ENCODE measurements around the gene MCUB. TPM values are rescaled to one million over a fixed set of nuclear protein-coding genes. Genes with fewer than 3 reads are reported as not detected.

Gene MCUB
- total RNA-seq = 12.0 and 14.3 TPM in 2 replicates

GRCh38 chr4:109559983-109560686 lies at the start of gene MCUB:
MCUB (plus strand) TSS chr4:109560246; CDS start chr4:109560338, 92 bp downstream.

GRCh38 chr4:109702950-109703663 lies 143.1 kb downstream of the MCUB start, which contains the start of gene CASP6:
CASP6 (minus strand) TSS chr4:109703445; CDS start chr4:109703395, 50 bp downstream.

GRCh38 chr4:109729718-109730618 lies 169.9 kb downstream of the MCUB start, which contains the start of gene PLA2G12A:
PLA2G12A (minus strand) TSS chr4:109730070; CDS start chr4:109729809, 261 bp downstream.

Other genes with a start within 250 kb of the MCUB start
- 13.0 and 16.6 TPM in 2 replicates for gene SEC24B, start 126.4 kb upstream of the MCUB start, total RNA-seq
- 30.9 and 63.6 TPM in 2 replicates for gene CASP6, start 143.2 kb downstream of the MCUB start, total RNA-seq
- 13.7 and 20.0 TPM in 2 replicates for gene PLA2G12A, start 169.8 kb downstream of the MCUB start, total RNA-seq
- gene CFI, start 241.8 kb downstream of the MCUB start, total RNA-seq = 1.1 and 2.9 TPM in 2 replicates